ENCODE data around the gene FAU. TPM values are rescaled to one million over a fixed set of nuclear protein-coding genes. Genes with fewer than 3 reads are reported as not detected.

FAU gene
- total and polyA plus RNA-seq, 2 of the 13 experiments (the other 11 are each of a cell fraction or from before 2014, with no cell fraction given) = 374 to 869 TPM

DNA sequence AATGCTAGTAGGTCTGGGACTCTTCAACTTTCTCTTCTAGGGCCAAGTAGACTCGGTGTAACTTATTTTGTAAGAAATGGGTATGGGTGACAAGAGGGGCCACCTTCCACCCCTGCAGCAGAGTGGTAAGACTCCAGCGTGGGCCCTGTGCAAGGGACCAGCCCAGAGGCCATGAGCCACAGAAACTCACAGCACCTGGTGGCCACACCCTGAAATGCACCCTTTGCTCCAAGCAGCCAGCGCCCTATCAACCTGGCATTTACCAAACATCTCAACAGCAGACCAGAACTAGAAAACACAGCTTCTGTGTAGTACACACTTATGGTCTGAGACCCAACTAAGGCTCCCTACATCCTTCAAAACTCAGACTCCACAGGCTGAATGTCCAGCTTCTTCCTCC is 43.8 kb downstream of the FAU start (continued):
- no peak for TF ChIP-seq ZNF780A (CRISPR knock-in tag; IDR thresholded peaks at IDR 0.05)
- no peak for TF ChIP-seq POLR2AphosphoS5 (IDR thresholded peaks at IDR 0.05; ENCODE audit: low read depth, low read length)
- no peak for TF ChIP-seq ZNF570 (CRISPR knock-in tag; IDR thresholded peaks at IDR 0.05; ENCODE audit: borderline replicate concordance)
- TF ChIP-seq MYNN (CRISPR knock-in tag; IDR thresholded peaks at IDR 0.05; ENCODE audit: low read depth) = no peak
- no peak for TF ChIP-seq ZNF431 (CRISPR knock-in tag; IDR thresholded peaks at IDR 0.05; ENCODE audit: borderline replicate concordance, low read depth)
- no peak for TF ChIP-seq MXD4 (CRISPR knock-in tag; IDR thresholded peaks at IDR 0.05)
- no peak for TF ChIP-seq HIVEP1 (CRISPR knock-in tag; IDR thresholded peaks at IDR 0.05)
- TF ChIP-seq RAD21 (CRISPR knock-in tag; IDR thresholded peaks at IDR 0.05) = peak; percentile 78
- TF ChIP-seq, protein P1, sequence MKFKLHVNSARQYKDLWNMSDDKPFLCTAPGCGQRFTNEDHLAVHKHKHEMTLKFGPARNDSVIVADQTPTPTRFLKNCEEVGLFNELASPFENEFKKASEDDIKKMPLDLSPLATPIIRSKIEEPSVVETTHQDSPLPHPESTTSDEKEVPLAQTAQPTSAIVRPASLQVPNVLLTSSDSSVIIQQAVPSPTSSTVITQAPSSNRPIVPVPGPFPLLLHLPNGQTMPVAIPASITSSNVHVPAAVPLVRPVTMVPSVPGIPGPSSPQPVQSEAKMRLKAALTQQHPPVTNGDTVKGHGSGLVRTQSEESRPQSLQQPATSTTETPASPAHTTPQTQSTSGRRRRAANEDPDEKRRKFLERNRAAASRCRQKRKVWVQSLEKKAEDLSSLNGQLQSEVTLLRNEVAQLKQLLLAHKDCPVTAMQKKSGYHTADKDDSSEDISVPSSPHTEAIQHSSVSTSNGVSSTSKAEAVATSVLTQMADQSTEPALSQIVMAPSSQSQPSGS (CRISPR knock-in tag; IDR thresholded peaks at IDR 0.05) = no peak
- no peak for TF ChIP-seq CHCHD3 (CRISPR knock-in tag; IDR thresholded peaks at IDR 0.05)
- TF ChIP-seq ZNF557 (CRISPR knock-in tag; IDR thresholded peaks at IDR 0.05) = no peak
- TF ChIP-seq NFIB (CRISPR knock-in tag; IDR thresholded peaks at IDR 0.05; ENCODE audit: borderline replicate concordance) = no peak
- TF ChIP-seq CREM (IDR thresholded peaks at IDR 0.05) = no peak
- no peak for TF ChIP-seq CREM (CRISPR knock-in tag; IDR thresholded peaks at IDR 0.05)
- TF ChIP-seq BRD4 (CRISPR knock-in tag; IDR thresholded peaks at IDR 0.05) = no peak
- no peak for TF ChIP-seq ZFP36L1 (CRISPR knock-in tag; IDR thresholded peaks at IDR 0.05)
- no peak for TF ChIP-seq MBNL3 (CRISPR knock-in tag; conservative IDR thresholded peaks at IDR 0.05)
- TF ChIP-seq ZNF24 (IDR thresholded peaks at IDR 0.05) = no peak
- TF ChIP-seq, protein P2, sequence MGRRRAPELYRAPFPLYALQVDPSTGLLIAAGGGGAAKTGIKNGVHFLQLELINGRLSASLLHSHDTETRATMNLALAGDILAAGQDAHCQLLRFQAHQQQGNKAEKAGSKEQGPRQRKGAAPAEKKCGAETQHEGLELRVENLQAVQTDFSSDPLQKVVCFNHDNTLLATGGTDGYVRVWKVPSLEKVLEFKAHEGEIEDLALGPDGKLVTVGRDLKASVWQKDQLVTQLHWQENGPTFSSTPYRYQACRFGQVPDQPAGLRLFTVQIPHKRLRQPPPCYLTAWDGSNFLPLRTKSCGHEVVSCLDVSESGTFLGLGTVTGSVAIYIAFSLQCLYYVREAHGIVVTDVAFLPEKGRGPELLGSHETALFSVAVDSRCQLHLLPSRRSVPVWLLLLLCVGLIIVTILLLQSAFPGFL (CRISPR knock-in tag; IDR thresholded peaks at IDR 0.05) = no peak
- TF ChIP-seq, protein P3, sequence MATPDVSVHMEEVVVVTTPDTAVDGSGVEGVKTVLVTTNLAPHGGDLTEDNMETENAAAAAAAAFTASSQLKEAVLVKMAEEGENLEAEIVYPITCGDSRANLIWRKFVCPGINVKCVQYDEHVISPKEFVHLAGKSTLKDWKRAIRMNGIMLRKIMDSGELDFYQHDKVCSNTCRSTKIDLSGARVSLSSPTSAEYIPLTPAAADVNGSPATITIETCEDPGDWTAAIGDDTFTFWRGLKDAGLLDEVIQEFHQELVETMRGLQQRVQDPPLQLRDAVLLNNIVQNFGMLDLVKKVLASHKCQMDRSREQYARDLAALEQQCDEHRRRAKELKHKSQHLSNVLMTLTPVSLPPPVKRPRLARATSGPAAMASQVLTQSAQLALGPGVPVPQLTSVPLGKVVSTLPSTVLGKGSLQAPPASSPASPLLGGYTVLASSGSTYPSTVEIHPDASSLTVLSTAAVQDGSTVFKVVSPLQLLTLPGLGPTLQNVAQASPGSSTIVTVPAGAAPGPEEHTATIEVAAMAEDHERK (CRISPR knock-in tag; IDR thresholded peaks at IDR 0.05; ENCODE audit: low read depth) = no peak
- TF ChIP-seq PRPF4 (IDR thresholded peaks at IDR 0.05; ENCODE audit: low read depth, low read length, poor library complexity, severe bottlenecking) = no peak
- no peak for TF ChIP-seq ZFP1 (CRISPR knock-in tag; IDR thresholded peaks at IDR 0.05)
- no peak for TF ChIP-seq MLLT10 (CRISPR knock-in tag; IDR thresholded peaks at IDR 0.05)
- no peak for TF ChIP-seq GZF1 (CRISPR knock-in tag; IDR thresholded peaks at IDR 0.05)
- no peak for TF ChIP-seq ZNF256 (CRISPR knock-in tag; conservative IDR thresholded peaks at IDR 0.05)
- TF ChIP-seq, protein P4, sequence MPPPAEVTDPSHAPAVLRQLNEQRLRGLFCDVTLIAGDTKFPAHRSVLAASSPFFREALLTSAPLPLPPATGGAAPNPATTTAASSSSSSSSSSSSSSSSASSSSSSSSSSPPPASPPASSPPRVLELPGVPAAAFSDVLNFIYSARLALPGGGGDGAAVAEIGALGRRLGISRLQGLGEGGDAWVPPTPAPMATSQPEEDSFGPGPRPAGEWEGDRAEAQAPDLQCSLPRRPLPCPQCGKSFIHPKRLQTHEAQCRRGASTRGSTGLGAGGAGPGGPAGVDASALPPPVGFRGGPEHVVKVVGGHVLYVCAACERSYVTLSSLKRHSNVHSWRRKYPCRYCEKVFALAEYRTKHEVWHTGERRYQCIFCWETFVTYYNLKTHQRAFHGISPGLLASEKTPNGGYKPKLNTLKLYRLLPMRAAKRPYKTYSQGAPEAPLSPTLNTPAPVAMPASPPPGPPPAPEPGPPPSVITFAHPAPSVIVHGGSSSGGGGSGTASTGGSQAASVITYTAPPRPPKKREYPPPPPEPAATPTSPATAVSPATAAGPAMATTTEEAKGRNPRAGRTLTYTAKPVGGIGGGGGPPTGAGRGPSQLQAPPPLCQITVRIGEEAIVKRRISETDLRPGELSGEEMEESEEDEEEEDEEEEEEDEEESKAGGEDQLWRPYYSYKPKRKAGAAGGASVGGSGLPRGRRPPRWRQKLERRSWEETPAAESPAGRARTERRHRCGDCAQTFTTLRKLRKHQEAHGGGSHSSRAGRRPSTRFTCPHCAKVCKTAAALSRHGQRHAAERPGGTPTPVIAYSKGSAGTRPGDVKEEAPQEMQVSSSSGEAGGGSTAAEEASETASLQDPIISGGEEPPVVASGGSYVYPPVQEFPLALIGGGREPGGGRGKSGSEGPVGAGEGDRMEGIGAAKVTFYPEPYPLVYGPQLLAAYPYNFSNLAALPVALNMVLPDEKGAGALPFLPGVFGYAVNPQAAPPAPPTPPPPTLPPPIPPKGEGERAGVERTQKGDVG (CRISPR knock-in tag; IDR thresholded peaks at IDR 0.05; ENCODE audit: borderline replicate concordance) = no peak
- TF ChIP-seq ZSCAN20 (CRISPR knock-in tag; IDR thresholded peaks at IDR 0.05; ENCODE audit: borderline replicate concordance) = no peak

All from HepG2 (cell line).